HG02642 (cell line): ENCODE measurements around the gene RBP5.

Experiments
- ATAC-seq: cut with Tn5 transposase; IDR thresholded peaks from one replicate; pipeline ENCODE4 v1.9.1; 2021; ENCODE audit warnings: mild to moderate bottlenecking; ENCODE audit not compliant: unreplicated experiment, poor library complexity

RBP5 gene, protein sequence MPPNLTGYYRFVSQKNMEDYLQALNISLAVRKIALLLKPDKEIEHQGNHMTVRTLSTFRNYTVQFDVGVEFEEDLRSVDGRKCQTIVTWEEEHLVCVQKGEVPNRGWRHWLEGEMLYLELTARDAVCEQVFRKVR

GRCh38 chr12:7128681-7129286 is at the start of gene RBP5:
TSS of gene RBP5 (minus strand) at chr12:7128889. CDS start at chr12:7128775, 114 bp downstream.
- ATAC-seq = no peak

DNA sequence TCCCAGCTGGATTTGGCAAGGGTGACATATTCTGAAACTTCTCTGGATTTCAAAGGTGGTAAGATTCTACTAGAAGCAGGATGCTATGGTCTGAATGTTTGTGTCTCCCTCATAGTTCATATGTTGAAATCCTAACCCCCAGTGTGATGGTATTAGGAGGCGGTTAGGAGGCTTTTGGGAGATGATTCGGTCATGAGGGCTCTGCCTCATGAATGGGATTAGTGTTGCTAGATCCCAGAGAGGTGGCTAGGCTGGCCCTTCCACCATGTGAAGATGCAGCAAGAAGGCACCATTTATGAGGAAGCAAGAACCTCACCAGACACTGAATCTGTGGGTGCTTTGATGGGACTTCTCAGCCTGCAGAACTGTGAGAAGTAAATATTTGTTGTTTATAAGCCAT is 49.8 kb upstream of the RBP5 start:
- no peak for ATAC-seq

DNA sequence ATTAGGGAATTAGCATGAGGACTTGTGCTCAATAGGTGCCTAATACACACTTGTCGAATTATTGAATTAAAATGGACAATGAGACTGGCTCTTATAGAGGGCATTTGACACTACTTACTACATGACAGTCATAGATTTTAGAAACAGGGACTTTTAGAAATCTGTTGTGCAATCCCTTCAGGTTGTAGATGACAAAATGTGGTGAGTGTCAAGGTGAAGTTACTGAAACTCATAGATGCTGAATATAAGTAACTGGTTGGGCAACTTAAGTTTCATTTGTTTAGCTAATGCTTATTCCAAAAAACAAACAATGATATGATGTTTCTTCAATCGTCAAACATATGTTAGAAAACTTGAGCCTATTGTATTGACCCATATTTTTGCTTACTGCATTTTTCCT is 47.9 kb upstream of the RBP5 start:
- ATAC-seq = no peak

GRCh38 chr12:7175493-7175892 is 46.8 kb upstream of the RBP5 start:
- ATAC-seq = no peak

DNA sequence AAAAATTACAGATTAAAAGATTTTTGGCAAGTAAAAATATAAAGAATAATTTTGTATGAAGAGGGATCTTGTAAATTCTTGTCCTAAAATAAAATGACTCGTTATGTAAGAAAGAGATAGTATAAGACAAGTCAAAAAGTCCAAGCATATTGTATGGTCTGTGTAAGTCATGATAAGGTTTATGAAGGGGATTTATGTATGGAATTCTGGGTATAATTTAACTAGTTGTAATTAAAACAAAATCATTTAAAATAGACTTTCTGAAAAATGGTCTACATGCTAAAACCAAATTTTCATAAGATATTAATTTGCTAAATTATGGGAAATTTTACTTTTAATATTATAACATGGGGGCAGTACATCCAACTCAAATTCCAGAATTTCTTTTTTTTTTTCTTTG is 43.2 kb upstream of the RBP5 start:
- no peak for ATAC-seq

DNA sequence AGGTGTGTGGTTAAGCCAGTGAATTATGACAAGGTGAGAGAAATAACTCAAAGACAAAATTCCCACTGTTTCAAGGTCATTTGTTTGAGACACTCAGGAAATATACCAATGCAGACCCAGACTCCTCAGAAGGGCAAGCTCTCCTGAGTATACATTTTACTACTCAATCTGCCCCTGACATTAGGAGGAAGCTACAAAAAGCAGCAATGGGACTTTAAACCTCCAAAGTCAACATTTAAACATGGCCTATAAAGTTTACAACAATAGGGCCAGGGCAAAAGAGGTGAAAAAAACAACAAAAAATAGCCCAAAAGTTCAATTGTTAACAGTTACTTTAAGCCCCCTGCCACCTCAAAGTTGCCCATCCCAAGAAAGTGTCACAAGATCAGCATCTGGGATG is 41.3 kb upstream of the RBP5 start:
- ATAC-seq = no peak

- ATAC-seq = no peak
Measured at GRCh38 chr12:7162691-7163114, 34.0 kb upstream of the RBP5 start.

DNA sequence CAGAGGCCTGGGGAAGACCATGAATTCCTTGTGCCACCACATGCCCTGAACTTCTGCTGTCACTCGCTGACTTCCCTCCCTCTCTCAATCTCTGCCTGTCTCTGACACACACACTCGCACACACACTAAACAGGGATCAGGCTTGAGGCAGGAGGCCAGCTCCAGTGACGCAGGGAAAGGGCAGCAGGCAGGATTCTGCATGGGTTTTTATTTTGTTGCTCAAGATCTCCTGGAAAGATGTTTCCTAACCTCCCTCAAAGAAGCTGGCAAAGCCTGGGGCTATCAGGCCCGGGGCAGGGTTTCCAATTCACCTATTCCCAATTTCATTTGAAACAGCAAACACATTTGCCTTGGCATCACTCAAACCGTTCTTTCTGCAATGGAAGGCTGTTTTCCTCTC is 33.1 kb upstream of the RBP5 start:
- no peak for ATAC-seq

GRCh38 chr12:7161327-7161726 is 32.6 kb upstream of the RBP5 start:
- ATAC-seq = no peak

- no peak for ATAC-seq
Measured at GRCh38 chr12:7160183-7160582, 31.5 kb upstream of the RBP5 start.

DNA sequence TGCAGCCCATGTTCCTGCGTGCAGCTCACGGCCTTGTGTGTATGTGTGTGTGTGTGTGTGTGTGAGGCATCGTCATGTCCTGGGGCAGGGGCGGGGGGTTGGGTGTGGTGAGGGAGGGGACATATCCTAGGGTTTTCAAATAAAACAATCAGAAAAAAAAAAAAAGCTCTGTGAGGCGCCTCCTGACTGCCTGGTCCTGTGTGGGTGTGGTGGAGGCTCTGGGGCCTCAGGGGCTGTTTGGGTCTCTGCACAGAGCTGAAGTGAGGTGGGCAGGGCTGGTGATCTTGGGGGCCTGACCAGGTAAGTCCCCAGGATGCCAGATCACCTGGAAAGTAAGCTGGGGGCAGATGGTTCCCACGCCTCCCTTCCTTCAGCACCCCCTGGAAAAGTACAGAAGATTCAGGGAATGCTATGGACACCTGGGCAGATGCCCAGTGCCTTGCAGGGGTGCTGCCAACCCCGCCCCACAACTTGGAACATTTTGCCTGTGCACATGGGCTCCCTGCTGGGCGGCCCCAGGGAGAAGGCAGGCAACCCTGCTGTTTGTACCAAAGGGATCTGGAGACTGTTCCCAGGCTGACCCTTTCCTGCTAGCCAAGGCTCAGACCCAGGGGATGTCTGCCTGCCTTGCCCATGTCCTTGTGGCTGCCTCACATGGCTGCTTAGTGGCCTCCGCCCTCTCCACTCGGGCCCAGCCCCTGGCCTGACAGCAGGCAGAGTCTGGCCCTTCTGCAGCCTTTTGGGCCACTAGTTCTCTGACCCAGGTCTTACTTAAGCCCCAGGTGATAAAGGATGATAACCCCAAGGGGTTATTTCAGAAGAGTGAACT is 30.3 kb upstream of the RBP5 start:
- ATAC-seq = no peak

DNA sequence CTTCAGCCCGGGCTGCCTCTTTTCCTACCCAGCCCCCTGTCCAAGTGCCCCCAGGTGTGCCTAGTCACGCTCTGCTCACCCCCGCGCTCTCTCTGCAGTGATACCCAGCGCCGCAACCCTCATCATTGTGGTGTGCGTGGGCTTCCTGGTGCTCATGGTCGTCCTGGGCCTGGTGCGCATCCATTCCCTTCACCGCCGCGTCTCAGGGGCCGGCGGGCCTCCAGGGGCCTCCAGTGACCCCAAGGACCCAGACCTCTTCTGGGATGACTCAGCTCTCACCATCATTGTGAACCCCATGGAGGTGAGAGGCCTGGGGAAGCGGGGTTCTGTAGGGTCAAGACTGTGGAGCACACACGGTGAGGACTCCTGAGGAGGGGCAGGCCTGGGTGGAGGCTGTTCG is 28.7 kb upstream of the RBP5 start:
- ATAC-seq = no peak

GRCh38 chr12:7156259-7157197 is 27.8 kb upstream of the RBP5 start:
- no peak for ATAC-seq

DNA sequence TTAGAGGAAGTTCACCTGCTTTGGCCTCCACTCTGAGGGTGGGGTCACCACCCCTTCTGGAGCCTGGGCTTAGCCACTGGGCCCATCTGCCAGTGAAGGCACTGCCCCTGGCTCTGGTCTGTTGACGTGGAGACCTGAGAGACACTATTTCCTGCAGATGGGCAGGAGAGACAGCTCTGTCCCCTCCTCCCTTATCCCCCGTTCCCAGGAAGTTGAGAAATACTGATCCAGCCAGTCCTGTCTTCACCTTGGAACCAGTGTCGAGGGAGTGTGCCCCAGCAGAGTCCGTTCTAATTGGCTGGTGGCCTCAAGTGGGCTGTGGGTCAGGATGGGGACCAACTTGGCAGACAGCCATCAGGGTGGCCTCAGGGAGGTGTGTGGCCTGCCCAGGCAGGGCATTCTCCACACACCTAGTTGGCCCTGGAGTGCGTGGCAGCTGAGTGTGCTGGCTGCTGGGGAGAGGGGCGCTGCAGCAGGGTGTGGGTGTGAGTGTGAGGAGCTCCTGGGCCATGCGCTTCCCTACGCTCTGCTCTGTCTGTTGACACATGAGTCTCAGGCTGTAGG is 26.9 kb upstream of the RBP5 start:
- no peak for ATAC-seq

DNA sequence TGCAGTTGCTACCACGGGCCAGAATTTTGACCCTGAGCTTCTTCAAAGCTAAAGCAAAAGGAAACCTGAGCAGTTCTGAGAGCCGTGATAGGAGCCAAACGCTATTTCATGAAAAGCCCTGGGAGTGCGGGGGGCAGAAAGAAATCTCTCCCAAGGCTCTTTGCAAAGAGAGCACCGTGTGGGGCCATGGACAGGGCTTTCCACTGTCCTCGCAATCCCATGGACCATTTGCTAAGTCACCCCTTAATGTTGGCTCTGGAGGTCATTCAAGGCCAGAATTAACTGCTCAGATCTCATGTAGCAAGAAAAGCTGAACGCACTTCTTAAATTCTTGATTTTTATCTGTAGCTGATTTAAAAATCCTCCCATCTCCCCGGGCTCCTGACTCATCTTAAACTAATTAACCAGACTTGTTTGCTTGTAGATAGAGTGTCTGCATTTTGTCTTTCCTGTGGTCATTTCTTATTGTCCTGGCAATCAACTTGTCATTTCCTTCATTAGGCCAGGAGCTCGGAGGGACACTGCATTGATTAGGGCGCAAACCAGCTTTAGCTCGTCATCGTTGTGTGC is 26.3 kb upstream of the RBP5 start:
- ATAC-seq = no peak

GRCh38 chr12:7154042-7154441 is 25.4 kb upstream of the RBP5 start:
- ATAC-seq = no peak

DNA sequence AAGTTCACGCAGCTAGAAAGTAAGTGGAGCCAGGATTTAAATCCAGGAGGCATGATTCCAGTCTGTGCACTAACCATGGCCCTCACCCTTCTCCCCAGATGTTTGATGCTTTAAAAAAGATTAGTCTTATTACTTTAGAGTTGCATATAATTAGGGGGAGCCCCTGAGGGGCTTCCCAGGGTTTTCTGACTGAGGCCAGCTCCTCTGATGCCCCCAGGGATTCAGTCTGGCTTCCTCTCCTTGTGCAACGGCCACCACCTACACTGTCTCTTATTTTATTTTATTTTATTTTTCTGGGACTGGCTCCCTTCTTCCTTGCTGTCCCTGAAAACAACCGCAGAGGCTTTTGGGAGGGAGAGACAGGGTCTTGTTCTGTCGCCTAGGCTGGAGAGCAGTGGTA is 24.1 kb upstream of the RBP5 start:
- ATAC-seq = no peak

- ATAC-seq = no peak
Measured at GRCh38 chr12:7151532-7151931, 22.8 kb upstream of the RBP5 start.

DNA sequence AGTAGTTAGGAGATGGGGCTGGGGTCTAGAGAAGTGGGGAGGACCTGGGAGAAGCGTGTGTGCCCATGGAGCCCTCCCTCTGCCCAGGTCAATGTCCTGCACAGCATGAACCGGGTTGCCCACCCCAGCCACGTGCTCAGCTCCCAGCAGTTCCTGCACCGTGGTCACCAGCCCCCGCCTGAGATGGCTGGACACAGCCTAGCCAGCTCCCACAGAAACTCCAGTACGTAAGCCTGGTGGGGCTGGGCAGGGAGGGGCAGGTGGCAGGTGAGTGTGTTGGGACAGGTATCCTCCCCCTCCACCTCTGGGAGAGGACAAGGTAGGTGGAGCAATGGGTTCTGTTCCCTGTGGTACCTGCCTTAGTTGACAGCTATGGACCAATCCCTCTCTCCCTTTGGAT is 22.2 kb upstream of the RBP5 start:
- no peak for ATAC-seq

- no peak for ATAC-seq
Measured at GRCh38 chr12:7150356-7150755, 21.7 kb upstream of the RBP5 start.
